K562 (cell line): ENCODE results near the gene C10orf90. TPM values are rescaled to one million over a fixed set of nuclear protein-coding genes. Genes with fewer than 3 reads are reported as not detected.

ENCODE experiments used
- ATAC-seq: fragments of 200-7000 bp; cut with Tn5 transposase; 3 replicates; pipeline ENCODE4 v1.9.1; 2020; ENCODE audit warnings: moderate library complexity
- BruUV-seq: library from RNA; stranded (reverse); fragments of 400-500 nt; replicated peaks from 2 replicates; lab custom pipeline; 2021; lab: Mats Ljungman, UMichigan
- CTCF ChIA-PET: fragments of 300-600 bp; formaldehyde crosslinking; extraction: SDS; loops from one replicate; lab custom pipeline; 2021; ENCODE audit warnings: low intra/inter-chr PET ratio; lab: Yijun Ruan, JAX
- POLR2A ChIA-PET: fragments of 300-600, 350-650 bp; sonication (Branson Sonifier 250); formaldehyde crosslinking; extraction: SDS; loops from one replicate; lab custom pipeline; 2021; ENCODE audit warnings: antibody characterized with exemption, inconsistent platforms; lab: Yijun Ruan, JAX
- DNase-seq, 4 experiments: peaks; one replicate each; pipeline versions ENCODE4 v3.0.0 to v3.0.0-alpha.2; 2011 to 2018; ENCODE audit warnings: low spot score in 3 of 4, mixed read lengths in 3 of 4; ENCODE audit errors: extremely low read depth in 1 of 4
- FAIRE-seq: peaks from 2 replicates; lab custom pipeline; 2011; peaks lifted over from hg19 to GRCh38; lab: Jason Lieb, UNC
- H2AFZ ChIP-seq: 2 replicates; pipeline ENCODE4 v1.6.0; 2011; ENCODE audit warnings: low read depth, low read length, control low read depth, inconsistent platforms
- H3K27ac ChIP-seq: fragments of 200-600 bp; 3 replicates; pipeline ENCODE4 v1.8.0; 2011; ENCODE audit warnings: low read depth, mild to moderate bottlenecking, control low read depth, inconsistent platforms, low read length, moderate library complexity, mixed read lengths; ENCODE audit errors: extremely low read depth
- H3K27me3 ChIP-seq, 2 experiments: fragments of 300-600 bp in 1 of 2; 2 replicates in 1 of 2; 3 replicates in 1 of 2; pipeline versions ENCODE4 v1.6.0 to v1.8.0; 2011; ENCODE audit warnings: inconsistent platforms in 2 of 2, low read length in 2 of 2, mild to moderate bottlenecking in 1 of 2, mixed read lengths in 1 of 2, moderate library complexity in 1 of 2; ENCODE audit not compliant: control insufficient read depth in 2 of 2, insufficient read depth in 2 of 2
- H3K36me3 ChIP-seq: fragments of 300-600 bp; 3 replicates; pipeline ENCODE4 v1.8.0; 2011; ENCODE audit warnings: mild to moderate bottlenecking, low read length, inconsistent platforms; ENCODE audit not compliant: control insufficient read depth, insufficient read depth
- H3K4me1 ChIP-seq, 2 experiments: fragments of 200-600 bp in 1 of 2; replicated peaks in 1 of 2; 2 replicates in 1 of 2; 3 replicates in 1 of 2; pipeline versions ENCODE4 v1.5.1 to v1.8.0; 2011; ENCODE audit warnings: inconsistent platforms in 2 of 2, low read length in 2 of 2, mild to moderate bottlenecking in 1 of 2, mixed read lengths in 1 of 2, moderate library complexity in 1 of 2; ENCODE audit not compliant: control insufficient read depth in 2 of 2, insufficient read depth in 2 of 2
- H3K4me2 ChIP-seq: 2 replicates; pipeline ENCODE4 v1.6.1; 2011; ENCODE audit warnings: low read length, control low read depth, inconsistent platforms, mixed read lengths; ENCODE audit not compliant: insufficient read depth
- H3K4me3 ChIP-seq: fragments of 200-600 bp; sonication (generic), shearing (Covaris generic); 2 replicates; pipeline ENCODE4 v1.5.1; 2016; ENCODE audit warnings: control low read depth, inconsistent platforms
- H3K79me2 ChIP-seq: fragments of 200-600 bp; 3 replicates; pipeline ENCODE4 v1.8.0; 2011; ENCODE audit warnings: low read length, inconsistent platforms; ENCODE audit not compliant: control insufficient read depth, insufficient read depth
- H3K9ac ChIP-seq, 2 experiments: 2 replicates each; pipeline versions ENCODE4 v1.6.0 to v1.6.1; 2011; ENCODE audit warnings: low read depth in 2 of 2, low read length in 2 of 2, control low read depth in 1 of 2, inconsistent platforms in 1 of 2, mild to moderate bottlenecking in 1 of 2, mixed read lengths in 1 of 2; ENCODE audit not compliant: insufficient read depth in 1 of 2
- H3K9me1 ChIP-seq: one replicate; pipeline ENCODE4 v1.6.0; 2011; ENCODE audit warnings: inconsistent platforms, mild to moderate bottlenecking, low read length, moderate library complexity; ENCODE audit not compliant: control insufficient read depth, insufficient read depth
- H3K9me3 ChIP-seq: replicated peaks from 2 replicates; pipeline ENCODE4 v1.5.1; 2011; ENCODE audit warnings: low read depth, low read length, inconsistent platforms; ENCODE audit not compliant: control insufficient read depth, insufficient read depth
- H4K20me1 ChIP-seq: replicated peaks from 2 replicates; pipeline ENCODE4 v1.6.1; 2011; ENCODE audit warnings: low read length, inconsistent platforms, mixed read lengths; ENCODE audit not compliant: control insufficient read depth, insufficient read depth
- BHLHE40 ChIP-seq: IDR thresholded peaks from 2 replicates; pipeline ENCODE4 v1.6.1; 2011; ENCODE audit warnings: low read length, improper control_type of control experiment
- FIP1L1 ChIP-seq: fragments of 200-400 bp; formaldehyde crosslinking; IDR thresholded peaks from 2 replicates; pipeline ENCODE4 v1.6.1; 2018; ENCODE audit warnings: mild to moderate bottlenecking, low read depth, low read length; ENCODE audit not compliant: poor library complexity, severe bottlenecking
- GATAD2A ChIP-seq: fragments of 450-650 bp; IDR thresholded peaks from 2 replicates; pipeline ENCODE4 v1.6.1; 2017
- NFXL1 ChIP-seq: fragments of 450-650 bp; formaldehyde crosslinking; IDR thresholded peaks from 2 replicates; pipeline ENCODE4 v1.4.0; 2021; ENCODE audit warnings: mild to moderate bottlenecking
- OTX1 ChIP-seq: fragments of 450-650 bp; formaldehyde crosslinking; IDR thresholded peaks from 2 replicates; pipeline ENCODE4 v1.4.0; 2022; ENCODE audit warnings: mild to moderate bottlenecking
- RFX5 ChIP-seq: IDR thresholded peaks from 2 replicates; pipeline ENCODE4 v1.6.1; 2011; ENCODE audit warnings: low read depth, mild to moderate bottlenecking, improper control_type of control experiment, low read length
- SREBF1 ChIP-seq: fragments of 150-350 bp; IDR thresholded peaks from 2 replicates; pipeline ENCODE4 v1.6.1; 2014; ENCODE audit warnings: antibody characterized with exemption, low read depth, low read length, borderline replicate concordance
- WGBS: fragments of 100-300 bp; shearing (Covaris generic); methylation state at CpG from one replicate; pipeline ENCODE4 v1.1.6; 2016; ENCODE audit warnings: low coverage, mixed read lengths; ENCODE audit not compliant: insufficient coverage; ENCODE audit errors: missing lambda C conversion rate; 5-methylcytosine and 5-hydroxymethylcytosine counted together
- in situ Hi-C: fragments of 300-500 bp; cut with MboI; formaldehyde crosslinking; loops from 4 replicates; pipeline ENCODE4 v1.15.0; 2018; ENCODE audit warnings: inconsistent platforms, mixed read lengths
- intact Hi-C: fragments of 100-400 bp; cut with micrococcal nuclease; formaldehyde crosslinking; loops from 2 replicates; pipeline ENCODE4 v1.14.2; 2022
- polyA plus RNA-seq, 8 experiments: library from polyadenylated mRNA; depleted of rRNA in 4 of 8; stranded (reverse) in 5 of 8; unstranded in 3 of 8; fragments of >200 nt; fragmentation: Nextera tagmentation in 2 of 8; fragmentation: Illumina TruSeq in 1 of 8; extraction: Ambion mirVana in 2 of 8; extraction: Trizol in 1 of 8; gene quantifications; 2 replicates each; pipeline versions ENCODE4 v1.2.1 to v1.2.3, GENCODE V29; 2011 to 2014; ENCODE audit warnings: inconsistent platforms in 1 of 8, missing spikeins in 1 of 8
- total RNA-seq, 7 experiments: library from RNA; depleted of rRNA in 6 of 7; stranded (reverse); fragments of >200 nt in 6 of 7; fragmentation: Illumina TruSeq in 2 of 7; extraction: Trizol in 2 of 7; gene quantifications; 2 replicates each; pipeline versions ENCODE4 v1.2.1 to v1.2.3, GENCODE V29; 2011 to 2021; ENCODE audit warnings: low replicate concordance in 1 of 7

Gene C10orf90
- total and polyA plus RNA-seq, 9 of the 15 experiments (the other 6 are each of a cell fraction or from before 2014, with no cell fraction given) = not detected

DNA sequence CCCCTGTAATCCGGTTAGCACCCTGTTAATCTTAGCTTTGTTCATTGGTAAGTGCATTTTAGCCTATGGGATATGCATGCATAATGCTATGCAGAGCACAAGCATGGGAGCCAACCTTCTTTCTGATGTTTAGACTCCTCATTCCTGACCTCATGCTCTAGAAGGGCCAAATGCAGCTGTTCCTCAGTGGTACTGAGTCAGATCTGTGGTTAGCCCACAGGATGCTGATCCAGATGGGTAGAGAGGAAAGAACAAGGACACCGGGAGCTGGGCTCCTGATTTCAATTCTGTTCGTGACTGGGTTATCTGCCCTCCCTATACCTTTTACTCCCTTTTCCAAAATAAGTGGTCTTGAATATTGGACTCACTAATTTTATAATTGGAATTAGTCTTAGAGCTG is 31.7 kb upstream of the C10orf90 start:
- FAIRE-seq (no peak), ATAC-seq (no peak), DNase-seq (no peak)
- Histone ChIP-seq H3K9me3 (no peaks in the 10 kb centered on the region), H4K20me1 (no peaks in the 10 kb centered on the region), H3K4me2 (no peak overlapping the region), H3K9me1 (no peaks in the 10 kb centered on the region), H3K9ac (no peak overlapping the region), H3K4me3 (no peak overlapping the region), H3K36me3 (no peaks in the 10 kb centered on the region), H3K27ac (no peak overlapping the region), H3K4me1 (no peaks in the 10 kb centered on the region), H2AFZ (no peak overlapping the region), H3K79me2 (no peaks in the 10 kb centered on the region), H3K27me3 (no peaks in the 10 kb centered on the region)
- no TSS peak for BruUV-seq
- CTCF ChIA-PET = no interaction called here
- WGBS = 0% methylated on average over 2 of the region's 3 CpGs
- TF ChIP-seq GATAD2A = no peak
- no peak for TF ChIP-seq BHLHE40
- no peak for TF ChIP-seq FIP1L1
- no peak for TF ChIP-seq SREBF1
- TF ChIP-seq NFXL1 (CRISPR knock-in tag) = no peak
- TF ChIP-seq RFX5 = no peak
- intact Hi-C loops = no loop called here
- in situ Hi-C loops = no loop called here
- POLR2A ChIA-PET = interaction anchor here (0.7 kb wide), 1 partner anchor 859 kb away, joined by 3 read pairs; no protein-coding TSS in a partner anchor

DNA sequence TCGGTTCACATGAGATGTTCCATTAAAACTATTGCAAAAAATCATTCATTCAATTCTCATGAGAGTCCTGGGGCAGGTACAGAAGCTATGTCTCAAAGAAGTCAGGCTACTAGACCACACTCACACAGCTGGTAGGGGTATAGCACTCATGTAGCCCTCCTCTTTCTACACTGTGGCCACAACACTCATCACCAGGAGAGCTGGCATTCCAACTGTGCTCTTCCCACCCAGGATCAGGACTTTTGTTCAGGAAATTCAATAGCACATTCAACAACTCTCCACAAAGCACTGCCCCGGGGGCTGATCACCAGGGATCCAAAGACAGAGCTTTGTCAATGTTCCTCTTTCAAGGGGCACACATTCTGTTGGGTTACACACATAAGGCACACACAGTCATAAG is 31.0 kb upstream of the C10orf90 start:
- ChIA-PET CTCF (no interaction called here), POLR2A (interaction anchor here (0.6 to 0.7 kb wide), 2 partner anchors 451 to 858 kb away, joined by 3 to 4 read pairs; no protein-coding TSS in a partner anchor)
- in situ Hi-C loops = no loop called here
- TF ChIP-seq OTX1 (CRISPR knock-in tag) = no peak
- no peaks in the 10 kb centered on the region for H3K79me2 ChIP-seq
- H3K9me1 ChIP-seq = no peaks in the 10 kb centered on the region
- H3K4me2 ChIP-seq = no peak overlapping the region
- no peaks in the 10 kb centered on the region for H3K4me1 ChIP-seq
- H3K9ac ChIP-seq = no peak overlapping the region
- no peaks in the 10 kb centered on the region for H3K9me3 ChIP-seq
- H3K4me3 ChIP-seq = no peak overlapping the region
- H4K20me1 ChIP-seq = no peaks in the 10 kb centered on the region
- ATAC-seq (no peak), FAIRE-seq (no peak), DNase-seq (no peak)
- H3K27ac ChIP-seq = no peak overlapping the region
- 0% methylated on average over 2 of the region's 2 CpGs for WGBS
- H2AFZ ChIP-seq = no peak overlapping the region
- no TSS peak for BruUV-seq
- intact Hi-C loops = no loop called here
- H3K36me3 ChIP-seq = no peaks in the 10 kb centered on the region
- no peaks in the 10 kb centered on the region for H3K27me3 ChIP-seq
